ENCODE data around the gene TMEM150A. TPM values are rescaled to one million over a fixed set of nuclear protein-coding genes. Genes with fewer than 3 reads are reported as not detected.

Gene TMEM150A
- total and polyA plus RNA-seq, 2 of the 13 experiments (the other 11 are each of a cell fraction or from before 2014, with no cell fraction given) = 30.1 to 70.4 TPM

GRCh38 chr2:85589982-85590791 is 12.3 kb downstream of the TMEM150A start (continued):
- TF ChIP-seq ZMYM4 (CRISPR knock-in tag; IDR thresholded peaks at IDR 0.05) = no peak
- no peak for TF ChIP-seq BCLAF1 (IDR thresholded peaks at IDR 0.05)
- TF ChIP-seq CCDC6 (CRISPR knock-in tag; IDR thresholded peaks at IDR 0.05) = peak; percentile 58; the same call in 1 of the 2 replicates
- no peak for TF ChIP-seq ZFYVE20 (CRISPR knock-in tag; IDR thresholded peaks at IDR 0.05; ENCODE audit: borderline replicate concordance, low read depth)
- no peak; the same call in 1 of the 2 replicates for TF ChIP-seq TGIF2 (CRISPR knock-in tag; IDR thresholded peaks at IDR 0.05)
- TF ChIP-seq ZNF710 (CRISPR knock-in tag; IDR thresholded peaks at IDR 0.05; ENCODE audit: borderline replicate concordance) = no peak; the same call in 1 of the 2 replicates
- no peak for TF ChIP-seq ZZZ3 (CRISPR knock-in tag; IDR thresholded peaks at IDR 0.05; ENCODE audit: borderline replicate concordance)
- TF ChIP-seq JUND (CRISPR knock-in tag; IDR thresholded peaks at IDR 0.05) = no peak
- peak; percentile 58; the same call in 1 of the 2 replicates for TF ChIP-seq ZNF430 (CRISPR knock-in tag; IDR thresholded peaks at IDR 0.05)
- no peak for TF ChIP-seq ZNF773 (CRISPR knock-in tag; IDR thresholded peaks at IDR 0.05; ENCODE audit: borderline replicate concordance)
- no peak for TF ChIP-seq ZNF3 (CRISPR knock-in tag; IDR thresholded peaks at IDR 0.05)
- TF ChIP-seq ATAD3A (CRISPR knock-in tag; IDR thresholded peaks at IDR 0.05) = no peak
- TF ChIP-seq ARNTL (CRISPR knock-in tag; IDR thresholded peaks at IDR 0.05) = peak; percentile 70
- TF ChIP-seq ZNF75D (CRISPR knock-in tag; IDR thresholded peaks at IDR 0.05; ENCODE audit: borderline replicate concordance) = no peak
- TF ChIP-seq GATA4 (IDR thresholded peaks at IDR 0.05; ENCODE audit: borderline replicate concordance, low read depth) = no peak
- no peak for TF ChIP-seq ZNF17 (CRISPR knock-in tag; IDR thresholded peaks at IDR 0.05)
- no peak for TF ChIP-seq ZNF768 (CRISPR knock-in tag; IDR thresholded peaks at IDR 0.05)
- peak; percentile 46 for TF ChIP-seq IRF2 (CRISPR knock-in tag; IDR thresholded peaks at IDR 0.05)
- no peak for TF ChIP-seq CHD2 (IDR thresholded peaks at IDR 0.05; ENCODE audit: low read depth, low read length)
- no peak for TF ChIP-seq NFE2 (CRISPR knock-in tag; IDR thresholded peaks at IDR 0.05)
- TF ChIP-seq POLR2AphosphoS5 (IDR thresholded peaks at IDR 0.05; ENCODE audit: low read depth, low read length) = peak; percentile 36; the same call in 1 of the 2 replicates
- no peak for TF ChIP-seq ZSCAN21 (CRISPR knock-in tag; IDR thresholded peaks at IDR 0.05; ENCODE audit: borderline replicate concordance)
- TF ChIP-seq ZSCAN31 (CRISPR knock-in tag; IDR thresholded peaks at IDR 0.05; ENCODE audit: low read depth) = no peak
- no peak for TF ChIP-seq RFXAP (CRISPR knock-in tag; IDR thresholded peaks at IDR 0.05; ENCODE audit: borderline replicate concordance)
- TF ChIP-seq CSRNP2 (CRISPR knock-in tag; conservative IDR thresholded peaks at IDR 0.05; ENCODE audit: low read depth) = no peak
